Type B pancreatic cell (in vitro differentiated cells): ENCODE data around the gene RAD17. TPM values are rescaled to one million over a fixed set of nuclear protein-coding genes. Genes with fewer than 3 reads are reported as not detected.

Source experiments
- total RNA-seq: library from RNA; stranded (reverse); gene quantifications from 2 replicates; pipeline ENCODE4 v1.2.1, GENCODE V29; 2021; ENCODE audit warnings: low replicate concordance

Gene RAD17
- total RNA-seq, 1 donor from 2014 or later, result 30.9 TPM

Other genes starting within 250 kb of the RAD17 start
- 66.8 and 169 TPM in 2 replicates for gene CCNB1, start 202.7 kb upstream of the RAD17 start, total RNA-seq
- gene CENPH, start 180.2 kb upstream of the RAD17 start, total RNA-seq, result 10.2 and 27.0 TPM in 2 replicates
- 27.3 and 35.8 TPM in 2 replicates for gene CDK7, start 134.9 kb upstream of the RAD17 start, total RNA-seq
- gene CCDC125, start 37.0 kb upstream of the RAD17 start, total RNA-seq, result 5.5 and 6.9 TPM in 2 replicates
- gene AK6, start 298 bp upstream of the RAD17 start, total RNA-seq, result 29.9 and 30.8 TPM in 2 replicates
- 59.9 and 60.2 TPM in 2 replicates for gene TAF9, start 298 bp upstream of the RAD17 start, total RNA-seq
- 26.1 and 62.5 TPM in 2 replicates for gene MARVELD2, start 45.3 kb downstream of the RAD17 start, total RNA-seq
- 57.5 and 135 TPM in 2 replicates for gene OCLN, start 123.0 kb downstream of the RAD17 start, total RNA-seq
- 23.6 and 40.7 TPM in 2 replicates for gene GTF2H2C, start 190.4 kb downstream of the RAD17 start, total RNA-seq